GM19025 (cell line): ENCODE data around the gene GAL3ST3.
A peak's percentile ranks its signal among the peaks of the same experiment; 100 is the strongest.
"Not testable (repeated sequence)": the region's sequence is repeated elsewhere in the genome, so short reads cannot be mapped to it uniquely, and the experiment has no call there.

ENCODE experiments used
- ATAC-seq: cut with Tn5 transposase; IDR thresholded peaks from one replicate; pipeline ENCODE4 v1.9.1; 2021; ENCODE audit warnings: mild to moderate bottlenecking, low read depth, moderate library complexity; ENCODE audit not compliant: unreplicated experiment

The GAL3ST3 gene

GRCh38 chr11:66048547-66049323 lies at the start of gene GAL3ST3:
GAL3ST3 (minus strand) TSS chr11:66049161; CDS start chr11:66045415, 3,746 bp downstream.
- ATAC-seq, result no peak

GRCh38 chr11:66092125-66092524 lies 43.2 kb upstream of the GAL3ST3 start:
- ATAC-seq, result not testable (repeated sequence)

- no peak for ATAC-seq
Observed at GRCh38 chr11:66090288-66090687, 41.3 kb upstream of the GAL3ST3 start.

GRCh38 chr11:66089067-66089466 lies 40.1 kb upstream of the GAL3ST3 start:
- no peak for ATAC-seq

GRCh38 chr11:66087148-66087908 lies 38.4 kb upstream of the GAL3ST3 start:
- ATAC-seq, result no peak

GRCh38 chr11:66084821-66085475 lies 36.0 kb upstream of the GAL3ST3 start:
- ATAC-seq, result no peak

GRCh38 chr11:66083767-66084166 lies 34.8 kb upstream of the GAL3ST3 start:
- no peak for ATAC-seq

GRCh38 chr11:66082946-66083698 lies 34.2 kb upstream of the GAL3ST3 start:
- ATAC-seq, result no peak

- ATAC-seq, result no peak
Observed at GRCh38 chr11:66081505-66081904, 32.5 kb upstream of the GAL3ST3 start.

- ATAC-seq, result no peak
Observed at GRCh38 chr11:66080055-66080817, 31.3 kb upstream of the GAL3ST3 start.

GRCh38 chr11:66078949-66079348 lies 30.0 kb upstream of the GAL3ST3 start:
- not testable (repeated sequence) for ATAC-seq

- ATAC-seq, result no peak
Observed at GRCh38 chr11:66077927-66078326, 29.0 kb upstream of the GAL3ST3 start.

GRCh38 chr11:66076561-66076960 lies 27.6 kb upstream of the GAL3ST3 start:
- no peak for ATAC-seq

- no peak for ATAC-seq
Observed at GRCh38 chr11:66075273-66075672, 26.3 kb upstream of the GAL3ST3 start.

GRCh38 chr11:66073669-66074068 lies 24.7 kb upstream of the GAL3ST3 start:
- no peak for ATAC-seq

GRCh38 chr11:66072518-66072917 lies 23.6 kb upstream of the GAL3ST3 start:
- ATAC-seq, result no peak

- ATAC-seq, result no peak
Observed at GRCh38 chr11:66072081-66072480, 23.1 kb upstream of the GAL3ST3 start.

GRCh38 chr11:66071381-66071801 lies 22.4 kb upstream of the GAL3ST3 start:
- no peak for ATAC-seq

GRCh38 chr11:66070604-66071380 lies 21.8 kb upstream of the GAL3ST3 start:
- peak; percentile 11 for ATAC-seq
